Neuronal stem cell (in vitro differentiated cells): ENCODE data around the gene CCDC117.
A peak's percentile ranks its signal among the peaks of the same experiment; 100 is the strongest.

Source experiments
- DNase-seq: peaks from one replicate; pipeline ENCODE4 v3.0.0-alpha.2; 2013; ENCODE audit warnings: low spot score
- H2AFZ ChIP-seq: one replicate; pipeline ENCODE4 v1.6.1; 2013; ENCODE audit warnings: mild to moderate bottlenecking, low read length, inconsistent platforms
- H2AK5ac ChIP-seq: 2 replicates; pipeline ENCODE4 v1.6.1; 2013; ENCODE audit warnings: low read depth, mild to moderate bottlenecking, inconsistent platforms, low read length, moderate library complexity, mixed read lengths
- H2BK120ac ChIP-seq: 2 replicates; pipeline ENCODE4 v1.6.1; 2013; ENCODE audit warnings: low read depth, mild to moderate bottlenecking, inconsistent platforms, low read length, moderate library complexity, mixed read lengths
- H2BK12ac ChIP-seq: one replicate; pipeline ENCODE4 v1.6.1; 2013; ENCODE audit warnings: low read length, inconsistent platforms
- H2BK15ac ChIP-seq: 2 replicates; pipeline ENCODE4 v1.6.1; 2013; ENCODE audit warnings: mild to moderate bottlenecking, low read length, inconsistent platforms, mixed read lengths
- H2BK5ac ChIP-seq: one replicate; pipeline ENCODE4 v1.6.1; 2013; ENCODE audit warnings: inconsistent platforms, mild to moderate bottlenecking, low read length, moderate library complexity
- H3K14ac ChIP-seq: one replicate; pipeline ENCODE4 v1.6.1; 2013; ENCODE audit warnings: low read length, inconsistent platforms
- H3K18ac ChIP-seq: 2 replicates; pipeline ENCODE4 v1.6.1; 2013; ENCODE audit warnings: low read length, inconsistent platforms
- H3K23ac ChIP-seq: 2 replicates; pipeline ENCODE4 v1.6.1; 2013; ENCODE audit warnings: low read depth, mild to moderate bottlenecking, mixed read lengths, low read length, inconsistent platforms; ENCODE audit not compliant: poor library complexity
- H3K27ac ChIP-seq: replicated peaks from 3 replicates; pipeline ENCODE4 v1.5.1; 2013; ENCODE audit warnings: low read length, inconsistent platforms
- H3K27me3 ChIP-seq, 3 experiments: 2 replicates each; pipeline ENCODE4 v1.6.1; 2013; ENCODE audit warnings: low read length in 3 of 3, mild to moderate bottlenecking in 2 of 3, inconsistent platforms in 1 of 3, low read depth in 1 of 3, mixed read lengths in 1 of 3, moderate library complexity in 1 of 3; ENCODE audit not compliant: control insufficient read depth in 3 of 3, insufficient read depth in 3 of 3
- H3K36me3 ChIP-seq, 2 donors: replicated peaks in 1 of 2; 2 replicates each; pipeline ENCODE4 v1.6.1; 2013; ENCODE audit warnings: low read length in 2 of 2; ENCODE audit not compliant: control insufficient read depth in 2 of 2, insufficient read depth in 2 of 2
- H3K4ac ChIP-seq: 2 replicates; pipeline ENCODE4 v1.6.1; 2013; ENCODE audit warnings: inconsistent platforms, mild to moderate bottlenecking, low read length, moderate library complexity
- H3K4me1 ChIP-seq, 2 donors: 1 replicate in 1 of 2; 2 replicates in 1 of 2; pipeline ENCODE4 v1.6.1; 2013; ENCODE audit warnings: low read length in 2 of 2, low read depth in 1 of 2; ENCODE audit not compliant: control insufficient read depth in 2 of 2, insufficient read depth in 1 of 2
- H3K4me2 ChIP-seq: one replicate; pipeline ENCODE4 v1.6.1; 2013; ENCODE audit warnings: mild to moderate bottlenecking, low read length, inconsistent platforms; ENCODE audit not compliant: insufficient read depth, poor library complexity, severe bottlenecking
- H3K4me3 ChIP-seq, 2 donors: 2 replicates each; pipeline ENCODE4 v1.5.1; 2013; ENCODE audit warnings: low read length in 2 of 2, mild to moderate bottlenecking in 2 of 2, inconsistent platforms in 1 of 2, moderate library complexity in 1 of 2
- H3K79me1 ChIP-seq: one replicate; pipeline ENCODE4 v1.6.1; 2013; ENCODE audit warnings: low read depth, mild to moderate bottlenecking, inconsistent platforms, low read length, moderate library complexity
- H3K9ac ChIP-seq: one replicate; pipeline ENCODE4 v1.6.1; 2013; ENCODE audit warnings: mild to moderate bottlenecking, low read depth, low read length, inconsistent platforms; ENCODE audit not compliant: poor library complexity
- H3K9me3 ChIP-seq, 2 donors: replicated peaks in 1 of 2; 2 replicates each; pipeline versions ENCODE3 to v1.6.1; 2013; ENCODE audit warnings: low read length in 2 of 2, mild to moderate bottlenecking in 2 of 2, inconsistent platforms in 1 of 2, low read depth in 1 of 2, mixed read lengths in 1 of 2, moderate library complexity in 1 of 2; ENCODE audit not compliant: control insufficient read depth in 2 of 2, insufficient read depth in 1 of 2
- H4K8ac ChIP-seq: one replicate; pipeline ENCODE4 v1.6.1; 2013; ENCODE audit warnings: low read depth, mild to moderate bottlenecking, inconsistent platforms, low read length, moderate library complexity
- H4K91ac ChIP-seq: one replicate; pipeline ENCODE4 v1.6.1; 2013; ENCODE audit warnings: low read length, low read depth, mild to moderate bottlenecking, inconsistent platforms; ENCODE audit not compliant: poor library complexity
- WGBS, 2 donors: extraction: QIAGEN DNeasy Blood & Tissue Kit; methylation state at CpG; one replicate each; pipeline ENCODE4 v1.1.7; 2013; ENCODE audit warnings: missing lambda C conversion rate in 2 of 2, mixed read lengths in 1 of 2; ENCODE audit not compliant: insufficient read length in 2 of 2, insufficient replicate concordance in 1 of 2; ENCODE audit errors: extremely low coverage in 2 of 2; 5-methylcytosine and 5-hydroxymethylcytosine counted together

Gene CCDC117

DNA sequence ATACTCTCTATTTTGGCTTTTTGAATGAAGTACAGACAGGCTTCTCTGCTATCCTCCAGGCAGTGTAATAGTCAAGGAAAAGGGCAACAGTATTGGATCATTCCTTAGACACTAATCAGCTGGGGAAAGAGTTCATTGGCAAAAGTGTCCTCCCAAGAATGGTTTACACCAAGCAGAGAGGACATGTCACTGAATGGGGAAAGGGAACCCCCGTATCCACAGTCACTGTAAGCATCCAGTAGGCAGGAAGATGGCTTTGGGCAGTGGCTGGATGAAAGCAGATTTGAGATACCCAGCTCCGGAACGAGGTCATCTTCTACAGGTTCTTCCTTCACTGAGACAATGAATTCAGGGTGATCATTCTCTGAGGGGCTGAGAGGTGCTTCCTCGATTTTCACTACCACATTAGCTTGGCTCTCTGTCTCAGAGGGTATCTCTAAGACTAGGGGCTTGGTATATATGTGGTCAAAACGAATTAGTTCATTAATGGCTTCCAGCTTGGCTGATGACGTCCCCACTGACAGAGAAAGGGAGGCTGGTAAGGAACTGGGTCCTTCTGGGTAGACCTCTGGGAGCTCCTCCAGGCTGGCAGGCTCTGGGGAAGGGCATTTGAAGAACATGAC, 22.7 kb downstream of the CCDC117 start:
- no peak for DNase-seq
- Histone ChIP-seq H3K23ac (no peak overlapping the region), H2BK15ac (no peak overlapping the region), H3K9ac (no peak overlapping the region), H3K4ac (no peak overlapping the region), H4K91ac (no peak overlapping the region), H3K9me3 (peaks cover 2 to 6% of the 10 kb centered on the region in 2 donors), H2BK120ac (no peak overlapping the region), H2BK12ac (no peak overlapping the region), H3K79me1 (no peaks in the 10 kb centered on the region), H3K27ac (no peak overlapping the region), H3K4me2 (no peak overlapping the region), H3K18ac (no peak overlapping the region), H3K36me3 (peaks cover 18 to 69% of the 10 kb centered on the region in 2 donors), H3K14ac (no peak overlapping the region), H3K27me3 (no peaks in the 10 kb centered on the region), H2BK5ac (no peak overlapping the region), H2AK5ac (no peak overlapping the region), H3K4me3 (no peak overlapping the region), H3K4me1 (no peaks in the 10 kb centered on the region), H4K8ac (no peak overlapping the region), H2AFZ (no peak overlapping the region)
- WGBS, 2 donors, result no CpG with 5 or more reads among the region's 6 CpGs

- no peak overlapping the region for H3K27ac ChIP-seq
Measured at GRCh38 chr22:28795932-28796856, 23.7 kb downstream of the CCDC117 start.

GRCh38 chr22:28798810-28799605, 26.5 kb downstream of the CCDC117 start:
- H3K27me3 ChIP-seq, result no peaks in the 10 kb centered on the region
- no peak overlapping the region for H2AFZ ChIP-seq
- peak overlapping the region; percentile 72 for H3K4me2 ChIP-seq
- no peaks in the 10 kb centered on the region for H3K79me1 ChIP-seq
- no CpG with 5 or more reads among the region's 7 CpGs for WGBS, 2 donors
- H3K23ac ChIP-seq, result no peak overlapping the region
- peak overlapping the region; percentile 68 to 91 for H3K4me3 ChIP-seq
- H3K9ac ChIP-seq, result peak overlapping the region; percentile 32
- no peak overlapping the region for H2BK12ac ChIP-seq
- no peak overlapping the region for H4K8ac ChIP-seq
- H2AK5ac ChIP-seq, result no peak overlapping the region
- H3K14ac ChIP-seq, result no peak overlapping the region
- no peak overlapping the region for H2BK120ac ChIP-seq
- DNase-seq, result no peak
- peaks cover 0 to 4% of the 10 kb centered on the region in 2 donors for H3K4me1 ChIP-seq
- peaks cover 2 to 6% of the 10 kb centered on the region in 2 donors for H3K9me3 ChIP-seq
- H4K91ac ChIP-seq, result no peak overlapping the region
- no peak overlapping the region for H3K4ac ChIP-seq
- H2BK15ac ChIP-seq, result no peak overlapping the region
- H2BK5ac ChIP-seq, result no peak overlapping the region
- peaks cover 18 to 53% of the 10 kb centered on the region in 2 donors for H3K36me3 ChIP-seq
- no peak overlapping the region for H3K27ac ChIP-seq
- H3K18ac ChIP-seq, result no peak overlapping the region

More at GRCh38 chr22:28795932-28796856, 23.7 kb downstream of the CCDC117 start:
- WGBS, 2 donors, result no CpG with 5 or more reads among the region's 5 CpGs
- Histone ChIP-seq H3K23ac (no peak overlapping the region), H2BK12ac (no peak overlapping the region), H3K36me3 (peaks cover 18 to 68% of the 10 kb centered on the region in 2 donors), H3K9me3 (peaks cover 2 to 6% of the 10 kb centered on the region in 2 donors), H3K4me2 (no peak overlapping the region), H3K14ac (no peak overlapping the region), H3K9ac (no peak overlapping the region), H3K27me3 (no peaks in the 10 kb centered on the region), H3K18ac (no peak overlapping the region), H4K91ac (no peak overlapping the region), H4K8ac (no peak overlapping the region), H2BK5ac (no peak overlapping the region), H2AFZ (no peak overlapping the region), H3K4ac (no peak overlapping the region), H2BK120ac (no peak overlapping the region), H3K4me3 (no peak overlapping the region), H2BK15ac (no peak overlapping the region), H3K4me1 (no peaks in the 10 kb centered on the region), H2AK5ac (no peak overlapping the region), H3K79me1 (no peaks in the 10 kb centered on the region)
- no peak for DNase-seq
